ENCODE data around the gene DNAJB11. TPM values are rescaled to one million over a fixed set of nuclear protein-coding genes. Genes with fewer than 3 reads are reported as not detected.
A peak's percentile ranks its signal among the peaks of the same experiment; 100 is the strongest.

DNAJB11 gene
- total RNA-seq, 1 donor from 2014 or later, result 84.3 TPM

GRCh38 chr3:186599785-186600166 is 29.3 kb downstream of the DNAJB11 start:
- Mint-ChIP-seq H3K36me3 (ENCODE audit: low read depth, unreplicated experiment) (no peaks in the 10 kb centered on the region), H3K9me3 (ENCODE audit: unreplicated experiment) (no peaks in the 10 kb centered on the region), H3K4me3 (ENCODE audit: unreplicated experiment) (no peak overlapping the region), H3K27me3 (ENCODE audit: low read depth, unreplicated experiment) (peaks cover 6% of the 10 kb centered on the region), H3K4me1 (ENCODE audit: low read depth, unreplicated experiment) (peaks cover 13% of the 10 kb centered on the region), H3K27ac (ENCODE audit: unreplicated experiment) (no peak overlapping the region)
- Histone ChIP-seq H2AFZ (ENCODE audit: low read depth, low read length) (no peak overlapping the region), H3K9me3 (ENCODE audit: insufficient read depth, low read depth, low read length) (no peaks in the 10 kb centered on the region), H3K79me2 (ENCODE audit: insufficient read depth, low read length) (no peaks in the 10 kb centered on the region), H3K4me2 (ENCODE audit: low read length) (no peak overlapping the region), H4K20me1 (ENCODE audit: insufficient read depth, low read length) (no peaks in the 10 kb centered on the region), H3K4me1 (ENCODE audit: insufficient read depth, low read length) (peaks cover 6% of the 10 kb centered on the region), H3K27me3 (ENCODE audit: insufficient read depth, low read length) (peaks cover 2% of the 10 kb centered on the region), H3K9ac (ENCODE audit: low read length) (no peak overlapping the region), H3K27ac (ENCODE audit: low read depth, low read length) (no peak overlapping the region), H3K4me3 (ENCODE audit: insufficient read depth, low read depth, low read length) (no peak overlapping the region), H3K36me3 (ENCODE audit: insufficient read depth, low read length) (no peaks in the 10 kb centered on the region)
- FAIRE-seq, result no peak
- no peak for DNase-seq (ENCODE audit: low read depth)
- no peak for TF ChIP-seq CTCF (IDR thresholded peaks at IDR 0.05; ENCODE audit: insufficient read depth, low read depth, low read length)
- no peak for TF ChIP-seq EZH2 (IDR thresholded peaks at IDR 0.05; ENCODE audit: insufficient read depth, low read length)

- Histone ChIP-seq H3K4me1 (ENCODE audit: insufficient read depth, low read length) (peaks cover 6% of the 10 kb centered on the region), H2AFZ (ENCODE audit: low read depth, low read length) (no peak overlapping the region), H3K9ac (ENCODE audit: low read length) (no peak overlapping the region), H3K9me3 (ENCODE audit: insufficient read depth, low read depth, low read length) (no peaks in the 10 kb centered on the region), H3K27ac (ENCODE audit: low read depth, low read length) (no peak overlapping the region), H3K79me2 (ENCODE audit: insufficient read depth, low read length) (no peaks in the 10 kb centered on the region), H3K4me2 (ENCODE audit: low read length) (no peak overlapping the region), H3K27me3 (ENCODE audit: insufficient read depth, low read length) (peaks cover 2% of the 10 kb centered on the region), H3K36me3 (ENCODE audit: insufficient read depth, low read length) (no peaks in the 10 kb centered on the region), H3K4me3 (ENCODE audit: insufficient read depth, low read depth, low read length) (no peak overlapping the region), H4K20me1 (ENCODE audit: insufficient read depth, low read length) (no peaks in the 10 kb centered on the region)
- Mint-ChIP-seq H3K9me3 (ENCODE audit: unreplicated experiment) (no peaks in the 10 kb centered on the region), H3K36me3 (ENCODE audit: low read depth, unreplicated experiment) (no peaks in the 10 kb centered on the region), H3K27ac (ENCODE audit: unreplicated experiment) (no peak overlapping the region), H3K4me3 (ENCODE audit: unreplicated experiment) (no peak overlapping the region), H3K4me1 (ENCODE audit: low read depth, unreplicated experiment) (peaks cover 13% of the 10 kb centered on the region), H3K27me3 (ENCODE audit: low read depth, unreplicated experiment) (peaks cover 12% of the 10 kb centered on the region)
- FAIRE-seq (no peak), DNase-seq (ENCODE audit: low read depth) (no peak)
- TF ChIP-seq CTCF (IDR thresholded peaks at IDR 0.05; ENCODE audit: insufficient read depth, low read depth, low read length) (no peak), EZH2 (IDR thresholded peaks at IDR 0.05; ENCODE audit: insufficient read depth, low read length) (no peak)
Measured at GRCh38 chr3:186600896-186601295, 30.4 kb downstream of the DNAJB11 start.

DNA sequence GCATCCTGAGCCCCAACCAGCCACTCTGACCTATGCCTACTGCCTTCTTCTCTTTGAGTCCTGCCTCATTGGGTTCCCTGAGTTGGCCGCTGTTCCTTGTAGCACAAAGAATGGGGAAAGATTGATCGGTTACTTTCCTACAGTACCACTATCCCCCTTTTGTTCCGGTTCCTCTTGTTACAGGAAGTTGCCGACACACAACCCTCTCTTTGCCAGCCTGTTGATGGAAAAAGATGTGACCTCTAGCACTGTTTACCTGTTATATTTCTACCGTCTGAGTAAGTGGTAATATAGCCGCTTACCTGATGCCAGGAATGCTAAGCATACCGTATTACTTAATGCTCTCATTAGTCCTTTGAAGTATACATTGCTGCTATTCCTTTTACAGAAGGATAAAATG is 32.6 kb downstream of the DNAJB11 start:
- H3K4me1 Mint-ChIP-seq (ENCODE audit: low read depth, unreplicated experiment), result peaks cover 9% of the 10 kb centered on the region
- no peak for DNase-seq (ENCODE audit: low read depth)
- peaks cover 12% of the 10 kb centered on the region for H3K27me3 Mint-ChIP-seq (ENCODE audit: low read depth, unreplicated experiment)
- no peak overlapping the region for H3K4me3 ChIP-seq (ENCODE audit: insufficient read depth, low read depth, low read length)
- peaks cover 4% of the 10 kb centered on the region for H3K4me1 ChIP-seq (ENCODE audit: insufficient read depth, low read length)
- H3K4me3 Mint-ChIP-seq (ENCODE audit: unreplicated experiment), result peak overlapping the region; percentile 60
- H3K27ac Mint-ChIP-seq (ENCODE audit: unreplicated experiment), result peak overlapping the region; percentile 58
- no peaks in the 10 kb centered on the region for H3K79me2 ChIP-seq (ENCODE audit: insufficient read depth, low read length)
- H3K36me3 ChIP-seq (ENCODE audit: insufficient read depth, low read length), result no peaks in the 10 kb centered on the region
- FAIRE-seq, result no peak
- no peaks in the 10 kb centered on the region for H3K36me3 Mint-ChIP-seq (ENCODE audit: low read depth, unreplicated experiment)
- H4K20me1 ChIP-seq (ENCODE audit: insufficient read depth, low read length), result no peaks in the 10 kb centered on the region
- no peaks in the 10 kb centered on the region for H3K9me3 Mint-ChIP-seq (ENCODE audit: unreplicated experiment)
- no peaks in the 10 kb centered on the region for H3K9me3 ChIP-seq (ENCODE audit: insufficient read depth, low read depth, low read length)
- H3K27me3 ChIP-seq (ENCODE audit: insufficient read depth, low read length), result peaks cover 2% of the 10 kb centered on the region
- H2AFZ ChIP-seq (ENCODE audit: low read depth, low read length), result no peak overlapping the region
- TF ChIP-seq CTCF (IDR thresholded peaks at IDR 0.05; ENCODE audit: insufficient read depth, low read depth, low read length), result no peak
- TF ChIP-seq EZH2 (IDR thresholded peaks at IDR 0.05; ENCODE audit: insufficient read depth, low read length), result no peak
- H3K4me2 ChIP-seq (ENCODE audit: low read length), result no peak overlapping the region
- H3K27ac ChIP-seq (ENCODE audit: low read depth, low read length), result no peak overlapping the region
- H3K9ac ChIP-seq (ENCODE audit: low read length), result no peak overlapping the region

Measured in astrocyte (in vitro differentiated cells and primary cell).